ENCODE measurements around the gene PAK4. TPM values are rescaled to one million over a fixed set of nuclear protein-coding genes. Genes with fewer than 3 reads are reported as not detected.
"Not testable (repeated sequence)": the region's sequence is repeated elsewhere in the genome, so short reads cannot be mapped to it uniquely, and the experiment has no call there.

Gene PAK4
- polyA plus RNA-seq, 1 experiment, result 10.4 TPM

- H3K4me3 ChIP-seq (ENCODE audit: low read depth, low read length), result no peak overlapping the region
- ChIA-PET CTCF (interaction anchor here (1.0 kb wide), 1 partner anchor 203 kb away, joined by 3 read pairs; the partner anchor contains the start of gene SAMD4B), POLR2A (no interaction called here)
- DNase-seq (ENCODE audit: low read depth, low spot score), result no peak
- H3K27me3 ChIP-seq (ENCODE audit: control insufficient read depth, insufficient read depth, low read length), result no peaks in the 10 kb centered on the region
- H3K9me3 ChIP-seq (ENCODE audit: control insufficient read depth, insufficient read depth, low read length), result no peaks in the 10 kb centered on the region; the same call in 1 of the 2 replicates
- H3K27ac ChIP-seq (ENCODE audit: low read depth, low read length), result no peak overlapping the region
- no peak for TF ChIP-seq CTCF (IDR thresholded peaks at IDR 0.05; ENCODE audit: low read depth, low read length)
Measured at GRCh38 chr19:39139305-39139874, 13.8 kb downstream of the PAK4 start.

DNA sequence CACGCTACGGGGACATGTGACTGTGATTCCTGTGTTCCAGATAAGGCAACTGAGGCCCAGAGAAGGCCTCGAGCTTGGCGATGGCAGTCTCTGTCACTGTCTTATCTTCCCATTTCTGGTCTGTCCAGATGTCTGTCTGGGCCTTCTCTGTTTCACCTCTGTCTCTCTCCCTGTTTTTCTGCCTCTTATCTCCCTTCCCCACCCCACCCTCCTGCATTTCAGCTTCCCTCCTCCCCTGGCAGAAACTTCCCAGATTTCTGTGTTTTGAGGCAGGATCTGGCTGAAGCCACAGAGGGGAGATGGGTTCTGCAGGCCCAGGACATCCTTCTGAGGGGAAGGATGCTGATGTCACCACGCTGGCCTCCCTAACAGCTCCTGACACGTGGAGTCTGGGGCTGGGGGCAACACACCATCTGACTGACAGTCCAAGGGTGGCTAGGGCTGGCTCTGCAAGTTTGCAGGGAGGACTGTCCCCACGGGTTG is 14.4 kb downstream of the PAK4 start:
- ChIA-PET POLR2A (interaction anchor here (0.7 kb wide), 1 partner anchor 14 kb away, joined by 4 read pairs; no protein-coding TSS in a partner anchor), CTCF (interaction anchor here (1.0 kb wide), 1 partner anchor 202 kb away, joined by 3 read pairs; the partner anchor contains the start of gene SAMD4B)
- Histone ChIP-seq H3K4me3 (ENCODE audit: low read depth, low read length) (no peak overlapping the region), H3K27ac (ENCODE audit: low read depth, low read length) (no peak overlapping the region), H3K9me3 (ENCODE audit: control insufficient read depth, insufficient read depth, low read length) (no peaks in the 10 kb centered on the region; the same call in 1 of the 2 replicates), H3K27me3 (ENCODE audit: control insufficient read depth, insufficient read depth, low read length) (no peaks in the 10 kb centered on the region)
- TF ChIP-seq CTCF (IDR thresholded peaks at IDR 0.05; ENCODE audit: low read depth, low read length), result no peak
- DNase-seq (ENCODE audit: low read depth, low spot score), result no peak

GRCh38 chr19:39140594-39140993 is 15.0 kb downstream of the PAK4 start:
- CTCF ChIA-PET, result interaction anchor here (1.0 kb wide), 1 partner anchor 202 kb away, joined by 3 read pairs; the partner anchor contains the start of gene SAMD4B
- Histone ChIP-seq H3K27me3 (ENCODE audit: control insufficient read depth, insufficient read depth, low read length) (no peaks in the 10 kb centered on the region), H3K4me3 (ENCODE audit: low read depth, low read length) (no peak overlapping the region), H3K9me3 (ENCODE audit: control insufficient read depth, insufficient read depth, low read length) (no peaks in the 10 kb centered on the region; the same call in 1 of the 2 replicates), H3K27ac (ENCODE audit: low read depth, low read length) (no peak overlapping the region)
- no peak for DNase-seq (ENCODE audit: low read depth, low spot score)
- TF ChIP-seq CTCF (IDR thresholded peaks at IDR 0.05; ENCODE audit: low read depth, low read length), result no peak
- POLR2A ChIA-PET, result interaction anchor here (0.7 kb wide), 1 partner anchor 13 kb away, joined by 4 read pairs; no protein-coding TSS in a partner anchor

- ChIA-PET CTCF (no interaction called here), POLR2A (interaction anchor here (0.6 kb wide), 1 partner anchor 623 kb away, joined by 5 read pairs; no protein-coding TSS in a partner anchor)
- no peak for TF ChIP-seq CTCF (IDR thresholded peaks at IDR 0.05; ENCODE audit: low read depth, low read length)
- Histone ChIP-seq H3K9me3 (ENCODE audit: control insufficient read depth, insufficient read depth, low read length) (no peaks in the 10 kb centered on the region; the same call in 1 of the 2 replicates), H3K4me3 (ENCODE audit: low read depth, low read length) (no peak overlapping the region), H3K27me3 (ENCODE audit: control insufficient read depth, insufficient read depth, low read length) (no peaks in the 10 kb centered on the region), H3K27ac (ENCODE audit: low read depth, low read length) (no peak overlapping the region)
- DNase-seq (ENCODE audit: low read depth, low spot score), result no peak
Measured at GRCh38 chr19:39141929-39142328, 16.3 kb downstream of the PAK4 start.

- ChIA-PET POLR2A (interaction anchor here (0.6 kb wide), 1 partner anchor 624 kb away, joined by 5 read pairs; no protein-coding TSS in a partner anchor), CTCF (no interaction called here)
- H3K9me3 ChIP-seq (ENCODE audit: control insufficient read depth, insufficient read depth, low read length), result no peaks in the 10 kb centered on the region; the same call in 1 of the 2 replicates
- TF ChIP-seq CTCF (IDR thresholded peaks at IDR 0.05; ENCODE audit: low read depth, low read length), result no peak
- H3K27me3 ChIP-seq (ENCODE audit: control insufficient read depth, insufficient read depth, low read length), result no peaks in the 10 kb centered on the region
- DNase-seq (ENCODE audit: low read depth, low spot score), result no peak
- H3K27ac ChIP-seq (ENCODE audit: low read depth, low read length), result no peak overlapping the region
- H3K4me3 ChIP-seq (ENCODE audit: low read depth, low read length), result no peak overlapping the region
Measured at GRCh38 chr19:39142630-39143029, 17.0 kb downstream of the PAK4 start.

- CTCF ChIA-PET, result interaction anchor here (1.5 kb wide), 1 partner anchor 22 kb away, joined by 6 read pairs; no protein-coding TSS in a partner anchor
- H3K27me3 ChIP-seq (ENCODE audit: control insufficient read depth, insufficient read depth, low read length); H3K4me3 ChIP-seq (ENCODE audit: low read depth, low read length); DNase-seq (ENCODE audit: low read depth, low spot score); POLR2A ChIA-PET; H3K9me3 ChIP-seq (ENCODE audit: control insufficient read depth, insufficient read depth, low read length); H3K27ac ChIP-seq (ENCODE audit: low read depth, low read length): not testable (repeated sequence)
Measured at GRCh38 chr19:39143757-39144289, 18.2 kb downstream of the PAK4 start.

Data from AG04450 (cell line).